RPMI8226 (cell line): ENCODE data around the gene SYNGR4.

Experiments used
- DNase-seq: peaks from one replicate; pipeline ENCODE4 v3.0.0-alpha.2; 2015

The SYNGR4 gene

GRCh38 chr19:48397263-48398101, 33.3 kb downstream of the SYNGR4 start:
- no peak for DNase-seq

- DNase-seq: no peak
Observed at GRCh38 chr19:48398102-48398374, 33.9 kb downstream of the SYNGR4 start.

GRCh38 chr19:48398375-48399235, 34.4 kb downstream of the SYNGR4 start:
- peak; percentile 89 for DNase-seq

GRCh38 chr19:48400018-48400742, 36.0 kb downstream of the SYNGR4 start:
- peak; percentile 32 for DNase-seq

GRCh38 chr19:48401287-48401686, 37.1 kb downstream of the SYNGR4 start:
- DNase-seq: no peak

GRCh38 chr19:48403606-48404005, 39.4 kb downstream of the SYNGR4 start:
- peak; percentile 45 for DNase-seq

GRCh38 chr19:48405010-48405659, 41.0 kb downstream of the SYNGR4 start:
- DNase-seq: no peak

- DNase-seq: no peak
Observed at GRCh38 chr19:48405850-48406249, 41.7 kb downstream of the SYNGR4 start.

GRCh38 chr19:48413879-48414587, 49.9 kb downstream of the SYNGR4 start:
- no peak for DNase-seq

- DNase-seq: peak; percentile 69
Observed at GRCh38 chr19:48415395-48415794, 51.2 kb downstream of the SYNGR4 start.

- DNase-seq: no peak
Observed at GRCh38 chr19:48415806-48416221, 51.6 kb downstream of the SYNGR4 start.

GRCh38 chr19:48417421-48417820, 53.3 kb downstream of the SYNGR4 start:
- DNase-seq: no peak

GRCh38 chr19:48418317-48419064, 54.3 kb downstream of the SYNGR4 start:
- DNase-seq: peak; percentile 36

GRCh38 chr19:48419158-48419920, 55.2 kb downstream of the SYNGR4 start:
- DNase-seq: peak; percentile 69

GRCh38 chr19:48421548-48421947, 57.4 kb downstream of the SYNGR4 start:
- no peak for DNase-seq

GRCh38 chr19:48424694-48425219, 60.6 kb downstream of the SYNGR4 start:
- peak; percentile 22 for DNase-seq
